ENCODE results near the gene TRIM72.
"Not testable (repeated sequence)": the region's sequence is repeated elsewhere in the genome, so short reads cannot be mapped to it uniquely, and the experiment has no call there.

The TRIM72 gene

GRCh38 chr16:31193874-31194273, 20.0 kb upstream of the TRIM72 start:
- ChIA-PET CTCF (interaction anchor here (0.6 kb wide), 1 partner anchor 13 kb away, joined by 3 read pairs; no protein-coding TSS in a partner anchor), POLR2A (interaction anchor here (0.7 to 1.2 kb wide), 2 partner anchors 14 to 521 kb away, joined by 3 read pairs; partner anchors contain the start of gene FUS)
- DNase-seq (ENCODE audit: low read depth, low spot score): no peak
- TF ChIP-seq CTCF (IDR thresholded peaks at IDR 0.05; ENCODE audit: insufficient read depth, low read length, missing control alignments): no peak
- H3K4me3 ChIP-seq (ENCODE audit: low read depth, low read length): no peak overlapping the region

GRCh38 chr16:31194898-31195297, 19.0 kb upstream of the TRIM72 start:
- ChIA-PET CTCF (interaction anchor here (2.4 kb wide), 1 partner anchor 52 kb away, joined by 7 read pairs; no protein-coding TSS in a partner anchor), POLR2A (interaction anchor here (0.6 to 0.8 kb wide), 2 partner anchors 15 kb away, joined by 3 read pairs; partner anchors contain the start of gene FUS)
- no peak for DNase-seq (ENCODE audit: low read depth, low spot score)
- TF ChIP-seq CTCF (IDR thresholded peaks at IDR 0.05; ENCODE audit: insufficient read depth, low read length, missing control alignments): no peak
- H3K4me3 ChIP-seq (ENCODE audit: low read depth, low read length): no peak overlapping the region

GRCh38 chr16:31195861-31196260, 18.1 kb upstream of the TRIM72 start:
- not testable (repeated sequence) for H3K4me3 ChIP-seq (ENCODE audit: low read depth, low read length); DNase-seq (ENCODE audit: low read depth, low spot score)
- CTCF ChIA-PET: interaction anchor here (0.6 to 2.4 kb wide), 2 partner anchors 10 to 53 kb away, joined by 3 to 7 read pairs; no protein-coding TSS in a partner anchor
- POLR2A ChIA-PET: interaction anchor here (0.8 kb wide), 1 partner anchor 15 kb away, joined by 3 read pairs; no protein-coding TSS in a partner anchor

- POLR2A ChIA-PET: interaction anchor here (0.7 kb wide), 1 partner anchor 493 kb away, joined by 3 read pairs; no protein-coding TSS in a partner anchor
- no peak overlapping the region for H3K4me3 ChIP-seq (ENCODE audit: low read depth, low read length)
- no peak for DNase-seq (ENCODE audit: low read depth, low spot score)
- CTCF ChIA-PET: interaction anchor here (0.6 to 2.4 kb wide), 2 partner anchors 10 to 54 kb away, joined by 3 to 7 read pairs; no protein-coding TSS in a partner anchor
- TF ChIP-seq CTCF (IDR thresholded peaks at IDR 0.05; ENCODE audit: insufficient read depth, low read length, missing control alignments): no peak
Measured at GRCh38 chr16:31196324-31197088, 17.4 kb upstream of the TRIM72 start.

- H3K4me3 ChIP-seq (ENCODE audit: low read depth, low read length): no peak overlapping the region
- ChIA-PET POLR2A (interaction anchor here (0.9 to 2.3 kb wide), 4 partner anchors 9 to 244 kb away, joined by 3 to 13 read pairs (median 6); partner anchors contain the start of genes FUS and ZNF843), CTCF (interaction anchor here (1.1 to 1.2 kb wide), 2 partner anchors 9 to 247 kb away, joined by 3 to 4 read pairs; no protein-coding TSS in a partner anchor)
- no peak for TF ChIP-seq CTCF (IDR thresholded peaks at IDR 0.05; ENCODE audit: insufficient read depth, low read length, missing control alignments)
- DNase-seq (ENCODE audit: low read depth, low spot score): no peak
Measured at GRCh38 chr16:31198207-31198882, 15.6 kb upstream of the TRIM72 start.

GRCh38 chr16:31199430-31200041, 14.4 kb upstream of the TRIM72 start:
- H3K4me3 ChIP-seq (ENCODE audit: low read depth, low read length): no peak overlapping the region
- TF ChIP-seq CTCF (IDR thresholded peaks at IDR 0.05; ENCODE audit: insufficient read depth, low read length, missing control alignments): no peak
- POLR2A ChIA-PET: interaction anchor here (0.6 to 2.3 kb wide), 3 partner anchors 10 to 20 kb away, joined by 4 to 13 read pairs (median 4); partner anchors contain the start of gene FUS
- DNase-seq (ENCODE audit: low read depth, low spot score): no peak
- CTCF ChIA-PET: no interaction called here

- POLR2A ChIA-PET: interaction anchor here (0.6 kb wide), 1 partner anchor 20 kb away, joined by 4 read pairs; the partner anchor contains the start of gene FUS
- DNase-seq (ENCODE audit: low read depth, low spot score); H3K4me3 ChIP-seq (ENCODE audit: low read depth, low read length): not testable (repeated sequence)
- CTCF ChIA-PET: interaction anchor here (2.0 to 2.9 kb wide), 2 partner anchors 40 to 243 kb away, joined by 5 to 18 read pairs; partner anchors contain the start of gene ZNF843
Measured at GRCh38 chr16:31200111-31200510, 13.8 kb upstream of the TRIM72 start.
